HepG2 (cell line): ENCODE data around the gene EVA1C. TPM values are rescaled to one million over a fixed set of nuclear protein-coding genes. Genes with fewer than 3 reads are reported as not detected.
A peak's percentile ranks its signal among the peaks of the same experiment; 100 is the strongest.

Experiments
- ATF7-NPFF ChIP-seq: sonication (generic); formaldehyde crosslinking; IDR thresholded peaks from 2 replicates; pipeline ENCODE4 v1.8.1; 2023; ENCODE audit warnings: mild to moderate bottlenecking, low read depth, missing genetic modification reagents, moderate library complexity
- BATF2 ChIP-seq: sonication (generic); formaldehyde crosslinking; IDR thresholded peaks from 2 replicates; pipeline ENCODE4 v1.8.0; 2022; ENCODE audit warnings: mild to moderate bottlenecking, missing genetic modification reagents, moderate library complexity
- HMGXB4 ChIP-seq, 2 experiments: sonication (generic) in 1 of 2; formaldehyde crosslinking in 1 of 2; IDR thresholded peaks; 2 replicates each; pipeline versions ENCODE4 v1.4.0 to v1.6.1; 2018 to 2020; ENCODE audit warnings: missing genetic modification reagents in 2 of 2, borderline replicate concordance in 1 of 2, low read depth in 1 of 2, mild to moderate bottlenecking in 1 of 2, missing biosample characterization in 1 of 2
- MAFF ChIP-seq: IDR thresholded peaks from 2 replicates; pipeline ENCODE4 v1.6.1; 2011; ENCODE audit warnings: low read depth, low read length, improper control_type of control experiment
- MBD4 ChIP-seq: IDR thresholded peaks from 2 replicates; pipeline ENCODE4 v1.6.1; 2012; ENCODE audit warnings: low read length, inconsistent platforms, borderline replicate concordance
- ONECUT2 ChIP-seq: sonication (generic); formaldehyde crosslinking; IDR thresholded peaks from 2 replicates; pipeline ENCODE4 v1.4.0; 2020; ENCODE audit warnings: missing genetic modification reagents
- PAWR ChIP-seq: sonication (generic); formaldehyde crosslinking; IDR thresholded peaks from 2 replicates; pipeline ENCODE4 v1.4.0; 2020; ENCODE audit warnings: missing genetic modification reagents, mild to moderate bottlenecking, borderline replicate concordance
- SALL1 ChIP-seq: sonication (generic); formaldehyde crosslinking; IDR thresholded peaks from 2 replicates; pipeline ENCODE4 v1.8.0; 2022; ENCODE audit warnings: mild to moderate bottlenecking, missing genetic modification reagents
- SIX1 ChIP-seq: sonication (generic); formaldehyde crosslinking; IDR thresholded peaks from 2 replicates; pipeline ENCODE4 v1.4.0; 2020; ENCODE audit warnings: missing genetic modification reagents, borderline replicate concordance
- ZBTB44 ChIP-seq: sonication (generic); formaldehyde crosslinking; IDR thresholded peaks from 2 replicates; pipeline ENCODE4 v1.4.0; 2020; ENCODE audit warnings: missing genetic modification reagents
- ZC3H13 ChIP-seq: sonication (generic); formaldehyde crosslinking; IDR thresholded peaks from 2 replicates; pipeline ENCODE4 v1.8.1; 2023; ENCODE audit warnings: mild to moderate bottlenecking, missing genetic modification reagents, moderate library complexity
- ZFP36L2 ChIP-seq: sonication (generic); formaldehyde crosslinking; IDR thresholded peaks from 2 replicates; pipeline ENCODE4 v1.4.0; 2020; ENCODE audit warnings: missing genetic modification reagents
- ZFYVE20 ChIP-seq: sonication (generic); formaldehyde crosslinking; IDR thresholded peaks from 2 replicates; pipeline ENCODE4 v1.8.0; 2023; ENCODE audit warnings: low read depth, mild to moderate bottlenecking, moderate library complexity, missing genetic modification reagents, borderline replicate concordance
- ZNF260 ChIP-seq: sonication (generic); formaldehyde crosslinking; IDR thresholded peaks from 2 replicates; pipeline ENCODE4 v1.4.0; 2020; ENCODE audit warnings: missing genetic modification reagents, low read depth, mild to moderate bottlenecking, borderline replicate concordance
- ZNF639 ChIP-seq: conservative IDR thresholded peaks from 2 replicates; pipeline ENCODE4 v1.6.1; 2018; ENCODE audit warnings: missing genetic modification reagents
- ZNF678 ChIP-seq: sonication (generic); formaldehyde crosslinking; IDR thresholded peaks from 2 replicates; pipeline ENCODE4 v1.4.0; 2020; ENCODE audit warnings: mild to moderate bottlenecking, missing genetic modification reagents
- ZNF776 ChIP-seq: sonication (generic); formaldehyde crosslinking; IDR thresholded peaks from 2 replicates; pipeline ENCODE4 v1.4.0; 2020; ENCODE audit warnings: mild to moderate bottlenecking, missing genetic modification reagents
- ZSCAN29 ChIP-seq: sonication (generic); formaldehyde crosslinking; conservative IDR thresholded peaks from 2 replicates; pipeline ENCODE4 v1.4.0; 2020; ENCODE audit warnings: mild to moderate bottlenecking, missing genetic modification reagents
- ZUFSP ChIP-seq: sonication (generic); formaldehyde crosslinking; IDR thresholded peaks from 2 replicates; pipeline ENCODE4 v1.9.0; 2021; ENCODE audit warnings: missing genetic modification reagents, mild to moderate bottlenecking, borderline replicate concordance
- polyA plus RNA-seq, 8 experiments: library from polyadenylated mRNA; depleted of rRNA in 3 of 8; stranded (reverse) in 7 of 8; unstranded in 1 of 8; fragments of >200 nt; fragmentation: Illumina TruSeq in 4 of 8; extraction: Trizol in 4 of 8; gene quantifications; 2 replicates each; pipeline versions ENCODE4 v1.2.1 to v1.2.3, GENCODE V29; 2011 to 2016; ENCODE audit warnings: low read depth in 4 of 8, missing spikeins in 1 of 8, mixed read lengths in 1 of 8; ENCODE audit not compliant: insufficient read depth in 1 of 8
- total RNA-seq, 5 experiments: library from RNA; depleted of rRNA; stranded (reverse); fragments of >200 nt; fragmentation: Illumina TruSeq; extraction: Trizol; gene quantifications; 2 replicates each; pipeline ENCODE4 v1.2.3, GENCODE V29; 2016; ENCODE audit warnings: low read depth in 1 of 5

The EVA1C gene
- total and polyA plus RNA-seq, 2 of the 13 experiments (the other 11 are each of a cell fraction or from before 2014, with no cell fraction given), result 0.29 to 0.34 TPM

- TF ChIP-seq PAWR (no peak), BATF2 (CRISPR knock-in tag) (peak; percentile 68; the same call in 1 of the 2 replicates), ZNF776 (CRISPR knock-in tag) (peak; percentile 32; the same call in 1 of the 2 replicates), ZNF678 (no peak), ZFYVE20 (no peak), SALL1 (peak; percentile 76), MAFF (no peak), ZC3H13 (CRISPR knock-in tag) (peak; percentile 75; the same call in 1 of the 2 replicates), SIX1 (CRISPR knock-in tag) (no peak), MBD4 (no peak), ATF7-NPFF (peak; percentile 50; the same call in 1 of the 2 replicates), ZUFSP (no peak), ZFP36L2 (CRISPR knock-in tag) (no peak), ONECUT2 (no peak), ZSCAN29 (CRISPR knock-in tag) (no peak), ZNF260 (CRISPR knock-in tag) (no peak), ZBTB44 (no peak), ZNF639 (CRISPR knock-in tag) (peak; percentile 41; the same call in 1 of the 2 replicates), HMGXB4 (CRISPR knock-in tag; IDR thresholded peaks at IDR 0.05; ENCODE audit: borderline replicate concordance in 1 of 2, low read depth in 1 of 2) (peak in 1 of 2 experiments; percentile 29; a peak in 2 of 4 replicates)
These were observed 19.4 kb upstream of the EVA1C start, which contains the start of gene URB1 (continued) for GRCh38 chr21:32392880-32393676.
